Esophagus (tissue), 2 donors: ENCODE results near the gene NCBP1. TPM values are rescaled to one million over a fixed set of nuclear protein-coding genes. Genes with fewer than 3 reads are reported as not detected.

Source experiments
- H3K27ac ChIP-seq, 2 donors: one replicate each; pipeline ENCODE4 v1.5.1; 2013; ENCODE audit warnings: low read depth in 2 of 2, mild to moderate bottlenecking in 2 of 2, inconsistent platforms in 1 of 2, low read length in 1 of 2, moderate library complexity in 1 of 2
- H3K27me3 ChIP-seq, 2 donors: one replicate each; pipeline ENCODE4 v1.6.1; 2013; ENCODE audit warnings: low read length in 2 of 2, control low read depth in 1 of 2, mild to moderate bottlenecking in 1 of 2; ENCODE audit not compliant: insufficient read depth in 2 of 2, control insufficient read depth in 1 of 2
- H3K36me3 ChIP-seq, 2 donors: one replicate each; pipeline ENCODE4 v1.6.1; 2013; ENCODE audit warnings: low read length in 1 of 2; ENCODE audit not compliant: control insufficient read depth in 2 of 2, insufficient read depth in 2 of 2
- H3K4me1 ChIP-seq, 2 donors: one replicate each; pipeline ENCODE4 v1.6.1; 2013; ENCODE audit warnings: low read length in 1 of 2; ENCODE audit not compliant: control insufficient read depth in 2 of 2, insufficient read depth in 2 of 2
- H3K4me3 ChIP-seq, 2 donors: one replicate each; pipeline ENCODE4 v1.5.1; 2013; ENCODE audit warnings: low read length in 2 of 2, mild to moderate bottlenecking in 2 of 2, low read depth in 1 of 2, moderate library complexity in 1 of 2
- H3K9me3 ChIP-seq, 2 donors: one replicate each; pipeline ENCODE4 v1.6.1; 2013; ENCODE audit warnings: mild to moderate bottlenecking in 2 of 2, low read depth in 1 of 2, low read length in 1 of 2, moderate library complexity in 1 of 2; ENCODE audit not compliant: control insufficient read depth in 2 of 2, insufficient read depth in 1 of 2
- WGBS, 2 donors: extraction: QIAGEN DNeasy Blood & Tissue Kit; methylation state at CpG; one replicate each; pipeline ENCODE4 v1.1.7; 2013; 5-methylcytosine and 5-hydroxymethylcytosine counted together
- polyA plus RNA-seq, 2 donors: library from polyadenylated mRNA; stranded (reverse); fragments of 200-250 nt; gene quantifications; one replicate each; pipeline ENCODE4 v1.2.3, GENCODE V29; 2013
- donor health status: healthy with polysubstance abuse.
- donor health status: Bipolar disorder and iron deficiency.

The NCBP1 gene
- polyA plus RNA-seq, 2 donors: 6.7 to 8.1 TPM

GRCh38 chr9:97623946-97624345 is 9.7 kb upstream of the NCBP1 start:
- Histone ChIP-seq H3K27me3 (no peaks in the 10 kb centered on the region), H3K9me3 (no peaks in the 10 kb centered on the region), H3K27ac (no peak overlapping the region), H3K4me3 (no peak overlapping the region), H3K4me1 (no peaks in the 10 kb centered on the region), H3K36me3 (peaks cover 0 to 2% of the 10 kb centered on the region in 2 donors)
- 90 to 96% methylated on average over 1 of the region's 1 CpG for WGBS, 2 donors

DNA sequence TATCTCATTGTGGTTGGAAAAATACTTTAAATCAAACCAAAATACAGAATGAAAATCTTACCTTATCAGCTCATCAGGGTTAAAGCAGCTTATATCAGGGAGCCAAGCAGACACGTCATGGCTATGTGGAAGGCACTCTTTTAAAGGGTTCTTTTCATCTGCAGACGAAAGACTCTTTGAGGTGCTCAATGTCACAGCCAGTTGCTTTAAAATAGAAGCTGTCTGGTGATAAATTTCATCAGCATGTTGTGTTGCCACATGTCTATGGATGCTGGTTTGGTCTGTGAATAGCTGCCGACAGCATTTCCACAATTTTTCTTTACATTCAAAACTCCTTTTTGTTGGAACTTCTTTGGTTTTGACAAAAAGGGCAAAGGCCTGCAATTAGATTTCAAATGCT is 8.0 kb upstream of the NCBP1 start:
- Histone ChIP-seq H3K9me3 (no peaks in the 10 kb centered on the region), H3K4me3 (no peak overlapping the region), H3K4me1 (no peaks in the 10 kb centered on the region), H3K27me3 (no peaks in the 10 kb centered on the region), H3K27ac (no peak overlapping the region), H3K36me3 (peaks cover 0 to 2% of the 10 kb centered on the region in 2 donors)
- 61 to 73% methylated on average over 3 of the region's 3 CpGs for WGBS, 2 donors

DNA sequence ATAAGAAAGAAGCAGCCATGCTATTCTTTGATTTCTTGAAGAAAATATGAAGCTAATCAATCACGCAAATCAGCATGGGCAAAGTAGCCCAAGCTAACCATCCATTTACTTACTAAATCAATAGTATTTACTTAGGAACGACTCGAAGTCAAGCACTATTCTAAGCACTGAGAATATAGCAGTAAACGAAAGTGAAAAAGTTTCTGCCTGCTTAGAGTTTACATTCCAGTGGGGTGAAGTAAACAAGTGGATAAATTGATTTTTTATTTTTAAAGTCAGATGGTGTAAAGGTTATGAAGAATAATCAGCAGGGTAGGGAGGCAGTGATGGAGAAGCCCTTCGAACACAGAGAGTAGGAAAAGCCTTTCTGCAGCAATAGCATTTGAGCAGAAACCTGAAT is 6.0 kb upstream of the NCBP1 start:
- 55 to 67% methylated on average over 5 of the region's 5 CpGs for WGBS, 2 donors
- Histone ChIP-seq H3K4me1 (no peaks in the 10 kb centered on the region), H3K27ac (no peak overlapping the region), H3K27me3 (no peaks in the 10 kb centered on the region), H3K4me3 (no peak overlapping the region), H3K9me3 (no peaks in the 10 kb centered on the region), H3K36me3 (no peaks in the 10 kb centered on the region)

DNA sequence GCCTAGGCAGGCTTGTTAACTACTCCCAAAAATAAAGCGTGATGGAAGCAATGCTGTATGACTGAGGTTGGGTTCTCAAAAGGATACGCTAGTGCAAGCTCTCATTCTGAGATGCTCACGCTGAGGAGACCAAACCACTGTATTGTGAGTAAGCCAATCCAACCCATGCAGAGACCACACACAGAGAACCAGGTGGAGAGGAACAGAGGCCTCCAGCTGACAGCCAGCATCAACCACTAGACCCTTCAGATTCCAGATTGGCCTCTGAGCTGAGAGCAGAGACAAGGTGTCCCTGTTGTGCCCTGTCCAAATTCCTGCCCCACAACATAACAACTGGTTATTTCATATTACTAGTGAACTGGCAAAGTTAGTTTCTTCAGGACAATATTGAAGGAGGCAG is 5.0 kb upstream of the NCBP1 start:
- H3K27ac ChIP-seq: no peak overlapping the region
- H3K4me3 ChIP-seq: no peak overlapping the region
- no peaks in the 10 kb centered on the region for H3K36me3 ChIP-seq
- no peaks in the 10 kb centered on the region for H3K4me1 ChIP-seq
- WGBS, 2 donors: 91 to 94% methylated on average over 3 of the region's 3 CpGs
- H3K9me3 ChIP-seq: no peaks in the 10 kb centered on the region
- H3K27me3 ChIP-seq: no peaks in the 10 kb centered on the region

- no peak overlapping the region for H3K27ac ChIP-seq
- no peaks in the 10 kb centered on the region for H3K9me3 ChIP-seq
- H3K4me3 ChIP-seq: no peak overlapping the region
- H3K27me3 ChIP-seq: no peaks in the 10 kb centered on the region
- H3K36me3 ChIP-seq: no peaks in the 10 kb centered on the region
- H3K4me1 ChIP-seq: no peaks in the 10 kb centered on the region
Observed at GRCh38 chr9:97629156-97629555, 4.5 kb upstream of the NCBP1 start.

DNA sequence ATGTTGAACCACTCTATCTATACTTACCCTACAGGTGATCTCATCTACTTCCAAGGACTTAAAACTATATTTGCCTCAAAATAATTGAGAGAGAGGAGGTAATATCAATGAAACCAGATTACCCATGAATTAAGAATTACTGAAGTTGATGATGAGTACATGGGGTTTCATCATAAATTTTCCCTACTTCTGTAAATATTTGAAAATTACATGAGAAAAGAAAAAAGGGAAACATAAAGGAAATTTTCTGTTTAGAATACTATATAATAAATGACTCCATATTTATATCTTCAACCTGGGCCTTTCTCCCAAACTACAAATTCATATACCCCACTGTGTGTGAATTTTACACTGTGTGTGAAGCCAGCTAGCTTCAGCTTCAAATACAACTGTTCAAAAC is 3.0 kb upstream of the NCBP1 start:
- no peak overlapping the region for H3K27ac ChIP-seq
- no peaks in the 10 kb centered on the region for H3K4me1 ChIP-seq
- H3K27me3 ChIP-seq: no peaks in the 10 kb centered on the region
- H3K36me3 ChIP-seq: no peaks in the 10 kb centered on the region
- no peak overlapping the region for H3K4me3 ChIP-seq
- no peaks in the 10 kb centered on the region for H3K9me3 ChIP-seq

- WGBS, 2 donors: 2% methylated on average over 27 of the region's 27 CpGs
- Histone ChIP-seq H3K36me3 (no peaks in the 10 kb centered on the region), H3K4me3 (peak overlapping the region; percentile 90 to 92), H3K27me3 (no peaks in the 10 kb centered on the region), H3K4me1 (no peaks in the 10 kb centered on the region), H3K27ac (peak overlapping the region; percentile 98 to 100), H3K9me3 (no peaks in the 10 kb centered on the region)
Observed at GRCh38 chr9:97632248-97632984, 1.2 kb upstream of the NCBP1 start.

DNA sequence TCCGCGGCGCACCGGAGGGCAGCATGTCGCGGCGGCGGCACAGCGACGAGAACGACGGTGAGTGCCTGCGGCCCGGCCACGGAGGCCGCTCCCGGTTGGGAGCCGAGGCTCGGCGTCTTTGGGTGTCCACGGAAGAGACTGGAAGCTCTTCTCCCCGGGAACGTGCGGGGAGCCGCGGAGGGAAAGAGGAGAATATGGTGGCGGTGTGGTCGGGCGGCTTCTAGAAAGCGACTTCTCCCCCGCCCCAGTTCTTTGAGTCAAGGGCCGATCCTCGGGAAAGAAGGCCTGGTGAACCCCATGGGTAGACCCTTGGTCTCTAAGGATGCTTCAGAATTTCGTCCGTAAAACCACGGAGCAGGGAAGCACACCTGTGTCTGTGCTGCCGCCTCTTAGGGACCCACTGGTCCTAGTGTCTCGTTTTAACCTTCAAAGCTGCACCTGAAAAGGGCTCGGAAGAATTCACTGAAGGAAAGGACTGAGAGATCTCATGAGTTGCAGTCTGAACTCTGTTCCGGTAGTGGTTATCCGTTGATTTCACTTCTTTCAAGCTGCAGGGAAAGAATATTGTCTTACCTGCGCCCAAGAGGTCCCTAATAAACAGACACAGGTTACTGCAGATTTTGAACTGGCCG is 354 bp downstream of the NCBP1 start:
- no peaks in the 10 kb centered on the region for H3K36me3 ChIP-seq
- no peaks in the 10 kb centered on the region for H3K27me3 ChIP-seq
- peak overlapping the region; percentile 90 to 92 for H3K4me3 ChIP-seq
- H3K9me3 ChIP-seq: no peaks in the 10 kb centered on the region
- H3K27ac ChIP-seq: peak overlapping the region; percentile 98 to 100
- H3K4me1 ChIP-seq: no peaks in the 10 kb centered on the region
- WGBS, 2 donors: 0 to 1% methylated on average over 40 to 43 of the region's 43 CpGs

- no peaks in the 10 kb centered on the region for H3K36me3 ChIP-seq
- no peaks in the 10 kb centered on the region for H3K27me3 ChIP-seq
- H3K9me3 ChIP-seq: no peaks in the 10 kb centered on the region
- H3K4me1 ChIP-seq: no peaks in the 10 kb centered on the region
- no peak overlapping the region for H3K27ac ChIP-seq
- WGBS, 2 donors: 68 to 71% methylated on average over 7 of the region's 7 CpGs
- peak overlapping the region in 1 of 2 donors; percentile 92 for H3K4me3 ChIP-seq
Observed at GRCh38 chr9:97635026-97635425, 1.4 kb downstream of the NCBP1 start.

- no peaks in the 10 kb centered on the region for H3K4me1 ChIP-seq
- H3K9me3 ChIP-seq: no peaks in the 10 kb centered on the region
- H3K27me3 ChIP-seq: no peaks in the 10 kb centered on the region
- no peak overlapping the region for H3K4me3 ChIP-seq
- 75 to 78% methylated on average over 3 of the region's 3 CpGs for WGBS, 2 donors
- H3K27ac ChIP-seq: no peak overlapping the region
- H3K36me3 ChIP-seq: no peaks in the 10 kb centered on the region
Observed at GRCh38 chr9:97636903-97637302, 3.3 kb downstream of the NCBP1 start.
